Peyer's patch (tissue), 4 donors: Measurements from ENCODE around the gene ICA1.

Experiments used
- CTCF ChIP-seq, 6 experiments: fragments of 450-650 bp in 4 of 6; fragments of 200-600 bp in 2 of 6; sonication (generic) in 1 of 6; IDR thresholded peaks; one replicate each; pipeline ENCODE4 v1.5.1; 2017 to 2019; ENCODE audit warnings: antibody characterized with exemption in 6 of 6, mild to moderate bottlenecking in 3 of 6, moderate library complexity in 1 of 6
- POLR2A ChIP-seq, 2 donors: fragments of 450-650 bp; IDR thresholded peaks; one replicate each; pipeline ENCODE4 v1.5.1; 2017; ENCODE audit warnings: antibody characterized with exemption in 2 of 2, mild to moderate bottlenecking in 2 of 2, moderate library complexity in 2 of 2

GRCh38 chr7:8296362-8296659 lies 34.3 kb upstream of the ICA1 start:
- TF ChIP-seq POLR2A (IDR thresholded peaks at IDR 0.05) (no peak), CTCF (IDR thresholded peaks at IDR 0.05) (no peak)
